Measurements from ENCODE around the gene RDM1. TPM values are rescaled to one million over a fixed set of nuclear protein-coding genes. Genes with fewer than 3 reads are reported as not detected.
A peak's percentile ranks its signal among the peaks of the same experiment; 100 is the strongest.

The RDM1 gene
- total RNA-seq (1.2 TPM), polyA plus RNA-seq (0.14 TPM)

GRCh38 chr17:35930211-35931065, at the start of gene RDM1:
Gene RDM1, minus strand, starts transcription at chr17:35930773. Its CDS starts 46 bp downstream, at chr17:35930727.
- Histone ChIP-seq H3K4me3 (ENCODE audit: low read depth, low read length) (peak within 1 kb of the TSS; percentile 14), H3K4me1 (ENCODE audit: insufficient read depth) (no peaks in the 10 kb centered on the region), H3K36me3 (ENCODE audit: insufficient read depth) (no peaks in the 10 kb centered on the region), H3K27ac (ENCODE audit: low read depth) (no peak within 1 kb of the TSS)
- DNase-seq (ENCODE audit: extremely low spot score) = peak; percentile 32
- 2% methylated on average over 35 of the region's 35 CpGs for WGBS

- Histone ChIP-seq H3K4me3 (ENCODE audit: low read depth, low read length) (no peak overlapping the region), H3K4me1 (ENCODE audit: insufficient read depth) (no peaks in the 10 kb centered on the region), H3K36me3 (ENCODE audit: insufficient read depth) (no peaks in the 10 kb centered on the region), H3K27ac (ENCODE audit: low read depth) (no peak overlapping the region)
- WGBS = 70% methylated on average over 3 of the region's 3 CpGs
- DNase-seq (ENCODE audit: extremely low spot score) = no peak
Observed at GRCh38 chr17:35978346-35978745, 47.8 kb upstream of the RDM1 start.

GRCh38 chr17:35977509-35977908, 46.9 kb upstream of the RDM1 start:
- WGBS = 90% methylated on average over 7 of the region's 7 CpGs
- DNase-seq (ENCODE audit: extremely low spot score) = no peak
- H3K27ac ChIP-seq (ENCODE audit: low read depth) = no peak overlapping the region
- no peaks in the 10 kb centered on the region for H3K36me3 ChIP-seq (ENCODE audit: insufficient read depth)
- no peaks in the 10 kb centered on the region for H3K4me1 ChIP-seq (ENCODE audit: insufficient read depth)
- H3K4me3 ChIP-seq (ENCODE audit: low read depth, low read length) = no peak overlapping the region

- H3K4me3 ChIP-seq (ENCODE audit: low read depth, low read length) = no peak overlapping the region
- no peak overlapping the region for H3K27ac ChIP-seq (ENCODE audit: low read depth)
- 46% methylated on average over 10 of the region's 10 CpGs for WGBS
- no peaks in the 10 kb centered on the region for H3K4me1 ChIP-seq (ENCODE audit: insufficient read depth)
- no peak for DNase-seq (ENCODE audit: extremely low spot score)
- H3K36me3 ChIP-seq (ENCODE audit: insufficient read depth) = no peaks in the 10 kb centered on the region
Observed at GRCh38 chr17:35973333-35974260, 43.0 kb upstream of the RDM1 start.

GRCh38 chr17:35972945-35973332, 42.4 kb upstream of the RDM1 start:
- Histone ChIP-seq H3K36me3 (ENCODE audit: insufficient read depth) (no peaks in the 10 kb centered on the region), H3K4me1 (ENCODE audit: insufficient read depth) (no peaks in the 10 kb centered on the region), H3K4me3 (ENCODE audit: low read depth, low read length) (no peak overlapping the region), H3K27ac (ENCODE audit: low read depth) (no peak overlapping the region)
- DNase-seq (ENCODE audit: extremely low spot score) = no peak
- 78% methylated on average over 4 of the region's 4 CpGs for WGBS

GRCh38 chr17:35972535-35972934, 42.0 kb upstream of the RDM1 start:
- H3K4me1 ChIP-seq (ENCODE audit: insufficient read depth) = no peaks in the 10 kb centered on the region
- no peak overlapping the region for H3K27ac ChIP-seq (ENCODE audit: low read depth)
- no peak for DNase-seq (ENCODE audit: extremely low spot score)
- WGBS = 76% methylated on average over 6 of the region's 6 CpGs
- no peaks in the 10 kb centered on the region for H3K36me3 ChIP-seq (ENCODE audit: insufficient read depth)
- no peak overlapping the region for H3K4me3 ChIP-seq (ENCODE audit: low read depth, low read length)

GRCh38 chr17:35972066-35972465, 41.5 kb upstream of the RDM1 start:
- no peak for DNase-seq (ENCODE audit: extremely low spot score)
- Histone ChIP-seq H3K4me1 (ENCODE audit: insufficient read depth) (no peaks in the 10 kb centered on the region), H3K4me3 (ENCODE audit: low read depth, low read length) (no peak overlapping the region), H3K36me3 (ENCODE audit: insufficient read depth) (no peaks in the 10 kb centered on the region), H3K27ac (ENCODE audit: low read depth) (no peak overlapping the region)
- WGBS = 58% methylated on average over 1 of the region's 1 CpG

GRCh38 chr17:35969558-35970380, 39.2 kb upstream of the RDM1 start:
- H3K4me1 ChIP-seq (ENCODE audit: insufficient read depth) = no peaks in the 10 kb centered on the region
- 31% methylated on average over 8 of the region's 8 CpGs for WGBS
- H3K36me3 ChIP-seq (ENCODE audit: insufficient read depth) = no peaks in the 10 kb centered on the region
- H3K27ac ChIP-seq (ENCODE audit: low read depth) = no peak overlapping the region
- DNase-seq (ENCODE audit: extremely low spot score) = peak; percentile 73
- no peak overlapping the region for H3K4me3 ChIP-seq (ENCODE audit: low read depth, low read length)

GRCh38 chr17:35968520-35969054, 38.0 kb upstream of the RDM1 start:
- 80% methylated on average over 10 of the region's 10 CpGs for WGBS
- no peak for DNase-seq (ENCODE audit: extremely low spot score)

GRCh38 chr17:35965272-35965671, 34.7 kb upstream of the RDM1 start:
- Histone ChIP-seq H3K27ac (ENCODE audit: low read depth) (no peak overlapping the region), H3K36me3 (ENCODE audit: insufficient read depth) (no peaks in the 10 kb centered on the region), H3K4me1 (ENCODE audit: insufficient read depth) (no peaks in the 10 kb centered on the region), H3K4me3 (ENCODE audit: low read depth, low read length) (no peak overlapping the region)
- WGBS = 91% methylated on average over 7 of the region's 7 CpGs
- no peak for DNase-seq (ENCODE audit: extremely low spot score)

More at GRCh38 chr17:35968520-35969054, 38.0 kb upstream of the RDM1 start:
- no peaks in the 10 kb centered on the region for H3K4me1 ChIP-seq (ENCODE audit: insufficient read depth)
- H3K36me3 ChIP-seq (ENCODE audit: insufficient read depth) = no peaks in the 10 kb centered on the region
- no peak overlapping the region for H3K27ac ChIP-seq (ENCODE audit: low read depth)
- no peak overlapping the region for H3K4me3 ChIP-seq (ENCODE audit: low read depth, low read length)

- Histone ChIP-seq H3K4me3 (ENCODE audit: low read depth, low read length) (no peak overlapping the region), H3K27ac (ENCODE audit: low read depth) (no peak overlapping the region), H3K4me1 (ENCODE audit: insufficient read depth) (no peaks in the 10 kb centered on the region), H3K36me3 (ENCODE audit: insufficient read depth) (no peaks in the 10 kb centered on the region)
- DNase-seq (ENCODE audit: extremely low spot score) = no peak
- 79% methylated on average over 6 of the region's 6 CpGs for WGBS
Observed at GRCh38 chr17:35963663-35964062, 33.1 kb upstream of the RDM1 start.

GRCh38 chr17:35953720-35954119, 23.1 kb upstream of the RDM1 start:
- Histone ChIP-seq H3K4me3 (ENCODE audit: low read depth, low read length) (no peak overlapping the region), H3K27ac (ENCODE audit: low read depth) (no peak overlapping the region), H3K36me3 (ENCODE audit: insufficient read depth) (no peaks in the 10 kb centered on the region), H3K4me1 (ENCODE audit: insufficient read depth) (no peaks in the 10 kb centered on the region)
- 54% methylated on average over 7 of the region's 7 CpGs for WGBS
- no peak for DNase-seq (ENCODE audit: extremely low spot score)

GRCh38 chr17:35949401-35949800, 18.8 kb upstream of the RDM1 start:
- Histone ChIP-seq H3K36me3 (ENCODE audit: insufficient read depth) (no peaks in the 10 kb centered on the region), H3K27ac (ENCODE audit: low read depth) (no peak overlapping the region), H3K4me3 (ENCODE audit: low read depth, low read length) (no peak overlapping the region), H3K4me1 (ENCODE audit: insufficient read depth) (no peaks in the 10 kb centered on the region)
- 65% methylated on average over 3 of the region's 3 CpGs for WGBS
- no peak for DNase-seq (ENCODE audit: extremely low spot score)
